ENCODE data around the gene UNC13C.

The UNC13C gene

DNA sequence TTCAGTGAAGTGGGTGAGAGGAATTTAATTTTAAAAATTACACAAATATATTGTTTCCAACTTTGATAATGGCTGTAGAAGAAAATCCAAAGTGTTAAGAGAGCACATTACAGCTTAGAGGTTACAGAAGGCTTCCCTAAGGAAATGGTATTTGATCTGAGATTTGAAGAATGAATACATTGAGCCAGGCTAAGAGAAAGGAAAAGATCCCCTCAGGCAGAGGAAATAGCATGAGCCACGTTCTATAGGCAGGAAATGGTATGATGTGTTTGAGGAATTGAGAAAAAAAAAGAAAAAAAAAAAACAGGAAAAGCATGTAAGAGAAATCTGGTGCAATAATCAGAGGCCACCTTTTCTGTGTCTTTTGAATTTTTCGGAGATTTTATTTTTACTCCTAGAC is 48.6 kb downstream of the UNC13C start:
- TF ChIP-seq, protein P1, sequence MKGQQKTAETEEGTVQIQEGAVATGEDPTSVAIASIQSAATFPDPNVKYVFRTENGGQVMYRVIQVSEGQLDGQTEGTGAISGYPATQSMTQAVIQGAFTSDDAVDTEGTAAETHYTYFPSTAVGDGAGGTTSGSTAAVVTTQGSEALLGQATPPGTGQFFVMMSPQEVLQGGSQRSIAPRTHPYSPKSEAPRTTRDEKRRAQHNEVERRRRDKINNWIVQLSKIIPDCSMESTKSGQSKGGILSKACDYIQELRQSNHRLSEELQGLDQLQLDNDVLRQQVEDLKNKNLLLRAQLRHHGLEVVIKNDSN (IDR thresholded peaks at IDR 0.05): no peak
- no peak for TF ChIP-seq TCF12 (IDR thresholded peaks at IDR 0.05; ENCODE audit: low read depth)
- TF ChIP-seq YY1 (IDR thresholded peaks at IDR 0.05; ENCODE audit: low read depth): no peak
- no peak for TF ChIP-seq FOXM1 (IDR thresholded peaks at IDR 0.05; ENCODE audit: borderline replicate concordance, low read depth)
- no peak for TF ChIP-seq TAF1 (IDR thresholded peaks at IDR 0.05; ENCODE audit: low read depth)
- no peak for TF ChIP-seq NFIC (IDR thresholded peaks at IDR 0.05)
- TF ChIP-seq CEBPB (IDR thresholded peaks at IDR 0.05): no peak

GRCh38 chr15:54029081-54029480 is 50.8 kb downstream of the UNC13C start:
- TF ChIP-seq RAD21 (IDR thresholded peaks at IDR 0.05; ENCODE audit: low read depth) (no peak), NFIC (IDR thresholded peaks at IDR 0.05) (no peak), CREB1 (IDR thresholded peaks at IDR 0.05; ENCODE audit: low read depth) (no peak), EGR1 (IDR thresholded peaks at IDR 0.05) (no peak), TEAD4 (IDR thresholded peaks at IDR 0.05) (no peak), MAX (IDR thresholded peaks at IDR 0.05) (no peak), YY1 (IDR thresholded peaks at IDR 0.05; ENCODE audit: low read depth) (no peak), ZBTB7A (IDR thresholded peaks at IDR 0.05; ENCODE audit: low read depth) (no peak), TCF12 (IDR thresholded peaks at IDR 0.05; ENCODE audit: low read depth) (no peak)

GRCh38 chr15:54032066-54032465 is 53.8 kb downstream of the UNC13C start:
- TF ChIP-seq RAD21 (IDR thresholded peaks at IDR 0.05; ENCODE audit: low read depth) (no peak), ZBTB7A (IDR thresholded peaks at IDR 0.05; ENCODE audit: low read depth) (no peak), TAF1 (IDR thresholded peaks at IDR 0.05; ENCODE audit: low read depth) (no peak), YY1 (IDR thresholded peaks at IDR 0.05; ENCODE audit: low read depth) (no peak), FOXM1 (IDR thresholded peaks at IDR 0.05; ENCODE audit: borderline replicate concordance, low read depth) (no peak), TCF12 (IDR thresholded peaks at IDR 0.05; ENCODE audit: low read depth) (no peak), NFIC (IDR thresholded peaks at IDR 0.05) (no peak), EP300 (IDR thresholded peaks at IDR 0.05; ENCODE audit: borderline replicate concordance) (no peak), REST (IDR thresholded peaks at IDR 0.05; ENCODE audit: low read depth) (no peak), CREB1 (IDR thresholded peaks at IDR 0.05; ENCODE audit: low read depth) (no peak), TEAD4 (IDR thresholded peaks at IDR 0.05) (no peak), CEBPB (IDR thresholded peaks at IDR 0.05) (no peak), EGR1 (IDR thresholded peaks at IDR 0.05) (no peak), MAX (IDR thresholded peaks at IDR 0.05) (no peak)
- TF ChIP-seq, protein P1 (IDR thresholded peaks at IDR 0.05): no peak

DNA sequence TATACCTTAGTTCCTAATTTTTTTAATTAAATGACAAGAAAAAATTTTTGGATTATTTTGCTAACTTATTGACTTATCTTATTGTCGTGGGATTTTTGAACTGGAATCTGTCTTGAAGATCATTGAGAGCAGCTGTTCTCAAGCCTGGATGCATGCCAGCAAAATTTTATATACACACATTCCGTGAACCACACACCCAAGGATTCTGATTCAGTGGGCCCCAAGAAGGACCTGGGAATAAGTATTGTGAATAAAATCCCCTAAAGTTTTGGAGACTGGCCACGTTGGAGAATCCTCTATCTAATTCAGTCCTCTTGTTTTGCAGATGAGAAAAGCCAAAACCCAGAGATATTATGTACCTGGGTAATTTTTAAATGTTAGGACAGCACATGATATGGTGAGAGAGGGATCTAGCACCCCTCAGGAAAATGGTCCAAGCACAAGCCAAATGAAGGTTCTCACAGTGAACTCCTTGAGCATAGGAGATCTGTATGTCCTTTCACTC is 55.2 kb downstream of the UNC13C start:
- no peak for TF ChIP-seq RAD21 (IDR thresholded peaks at IDR 0.05; ENCODE audit: low read depth)
- no peak for TF ChIP-seq FOXM1 (IDR thresholded peaks at IDR 0.05; ENCODE audit: borderline replicate concordance, low read depth)
- no peak for TF ChIP-seq ZBTB7A (IDR thresholded peaks at IDR 0.05; ENCODE audit: low read depth)

DNA sequence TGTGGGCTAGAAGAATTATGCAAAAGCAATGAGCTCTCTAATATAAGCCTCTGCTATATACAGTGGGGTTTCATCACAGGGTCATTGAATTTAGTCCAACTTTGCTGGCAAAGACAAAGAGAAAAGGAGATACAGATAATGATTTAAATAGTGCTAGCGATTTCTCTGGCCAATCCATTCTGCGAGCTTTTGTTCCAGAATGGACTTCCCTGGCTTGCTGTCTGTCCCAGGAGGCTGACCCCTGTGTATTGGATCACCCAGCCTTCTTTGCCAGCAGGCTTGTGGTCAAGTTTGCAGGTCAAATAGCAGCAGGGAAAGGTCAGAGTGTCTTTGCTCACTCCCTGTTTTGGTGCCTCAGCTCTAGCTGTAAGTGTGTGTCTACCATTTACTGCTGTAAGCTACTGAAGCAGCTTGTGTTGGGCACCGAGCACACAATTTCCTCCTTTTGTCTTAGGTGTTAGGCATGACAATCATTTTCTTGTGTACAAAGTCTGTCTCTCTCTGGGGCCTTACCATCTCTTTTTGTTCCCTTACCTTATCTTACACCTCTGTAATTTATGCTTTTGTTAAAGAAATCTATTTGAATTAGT is 55.7 kb downstream of the UNC13C start:
- TF ChIP-seq CREB1 (IDR thresholded peaks at IDR 0.05; ENCODE audit: low read depth) (no peak), FOXM1 (IDR thresholded peaks at IDR 0.05; ENCODE audit: borderline replicate concordance, low read depth) (no peak), NFIC (IDR thresholded peaks at IDR 0.05) (no peak), YY1 (IDR thresholded peaks at IDR 0.05; ENCODE audit: low read depth) (no peak), ZBTB7A (IDR thresholded peaks at IDR 0.05; ENCODE audit: low read depth) (no peak), EP300 (IDR thresholded peaks at IDR 0.05; ENCODE audit: borderline replicate concordance) (no peak), TEAD4 (IDR thresholded peaks at IDR 0.05) (no peak), TCF12 (IDR thresholded peaks at IDR 0.05; ENCODE audit: low read depth) (no peak), REST (IDR thresholded peaks at IDR 0.05; ENCODE audit: low read depth) (no peak), TAF1 (IDR thresholded peaks at IDR 0.05; ENCODE audit: low read depth) (no peak), MAX (IDR thresholded peaks at IDR 0.05) (no peak)

- TF ChIP-seq YY1 (IDR thresholded peaks at IDR 0.05; ENCODE audit: low read depth): no peak
Observed at GRCh38 chr15:54035616-54036015, 57.4 kb downstream of the UNC13C start.

Measured in Ishikawa (cell line).